Measurements from ENCODE around the gene POLR2L.

The POLR2L gene

DNA sequence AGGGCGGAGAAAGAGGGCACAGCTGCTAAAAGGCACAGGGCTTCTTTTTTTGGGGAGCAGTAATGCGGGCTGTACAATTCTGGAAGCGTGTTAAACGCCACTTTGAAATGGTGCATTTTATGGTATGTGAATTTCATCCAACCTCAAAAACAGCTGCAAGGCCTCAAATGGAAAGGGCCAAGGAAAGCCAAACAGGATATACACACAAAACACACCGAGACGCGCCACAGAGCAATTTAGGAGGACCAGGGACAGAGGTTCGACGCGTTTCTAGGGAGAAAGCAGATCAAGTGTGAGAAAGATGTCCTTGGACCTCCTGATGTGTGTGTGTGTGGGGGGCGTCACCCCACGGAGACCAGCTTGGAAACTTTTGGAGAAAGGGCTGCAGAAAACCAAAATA is 31.4 kb upstream of the POLR2L start:
- TF ChIP-seq, protein P1, sequence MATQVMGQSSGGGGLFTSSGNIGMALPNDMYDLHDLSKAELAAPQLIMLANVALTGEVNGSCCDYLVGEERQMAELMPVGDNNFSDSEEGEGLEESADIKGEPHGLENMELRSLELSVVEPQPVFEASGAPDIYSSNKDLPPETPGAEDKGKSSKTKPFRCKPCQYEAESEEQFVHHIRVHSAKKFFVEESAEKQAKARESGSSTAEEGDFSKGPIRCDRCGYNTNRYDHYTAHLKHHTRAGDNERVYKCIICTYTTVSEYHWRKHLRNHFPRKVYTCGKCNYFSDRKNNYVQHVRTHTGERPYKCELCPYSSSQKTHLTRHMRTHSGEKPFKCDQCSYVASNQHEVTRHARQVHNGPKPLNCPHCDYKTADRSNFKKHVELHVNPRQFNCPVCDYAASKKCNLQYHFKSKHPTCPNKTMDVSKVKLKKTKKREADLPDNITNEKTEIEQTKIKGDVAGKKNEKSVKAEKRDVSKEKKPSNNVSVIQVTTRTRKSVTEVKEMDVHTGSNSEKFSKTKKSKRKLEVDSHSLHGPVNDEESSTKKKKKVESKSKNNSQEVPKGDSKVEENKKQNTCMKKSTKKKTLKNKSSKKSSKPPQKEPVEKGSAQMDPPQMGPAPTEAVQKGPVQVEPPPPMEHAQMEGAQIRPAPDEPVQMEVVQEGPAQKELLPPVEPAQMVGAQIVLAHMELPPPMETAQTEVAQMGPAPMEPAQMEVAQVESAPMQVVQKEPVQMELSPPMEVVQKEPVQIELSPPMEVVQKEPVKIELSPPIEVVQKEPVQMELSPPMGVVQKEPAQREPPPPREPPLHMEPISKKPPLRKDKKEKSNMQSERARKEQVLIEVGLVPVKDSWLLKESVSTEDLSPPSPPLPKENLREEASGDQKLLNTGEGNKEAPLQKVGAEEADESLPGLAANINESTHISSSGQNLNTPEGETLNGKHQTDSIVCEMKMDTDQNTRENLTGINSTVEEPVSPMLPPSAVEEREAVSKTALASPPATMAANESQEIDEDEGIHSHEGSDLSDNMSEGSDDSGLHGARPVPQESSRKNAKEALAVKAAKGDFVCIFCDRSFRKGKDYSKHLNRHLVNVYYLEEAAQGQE (IDR thresholded peaks at IDR 0.05; ENCODE audit: insufficient read depth in 1 of 2, low read depth in 2 of 2, low read length in 2 of 2): no peak
- no peak for TF ChIP-seq FOXP2 (optimal IDR thresholded peaks at IDR 0.05; ENCODE audit: borderline replicate concordance, extremely low read depth, extremely low read length, insufficient read depth)
- TF ChIP-seq TAF1 (IDR thresholded peaks at IDR 0.05; ENCODE audit: borderline replicate concordance, insufficient read depth, low read length): no peak
- TF ChIP-seq SIN3A (IDR thresholded peaks at IDR 0.05; ENCODE audit: borderline replicate concordance, insufficient read depth, low read length): no peak
- no peak for TF ChIP-seq POLR2AphosphoS5 (IDR thresholded peaks at IDR 0.05; ENCODE audit: low read depth, low read length)

DNA sequence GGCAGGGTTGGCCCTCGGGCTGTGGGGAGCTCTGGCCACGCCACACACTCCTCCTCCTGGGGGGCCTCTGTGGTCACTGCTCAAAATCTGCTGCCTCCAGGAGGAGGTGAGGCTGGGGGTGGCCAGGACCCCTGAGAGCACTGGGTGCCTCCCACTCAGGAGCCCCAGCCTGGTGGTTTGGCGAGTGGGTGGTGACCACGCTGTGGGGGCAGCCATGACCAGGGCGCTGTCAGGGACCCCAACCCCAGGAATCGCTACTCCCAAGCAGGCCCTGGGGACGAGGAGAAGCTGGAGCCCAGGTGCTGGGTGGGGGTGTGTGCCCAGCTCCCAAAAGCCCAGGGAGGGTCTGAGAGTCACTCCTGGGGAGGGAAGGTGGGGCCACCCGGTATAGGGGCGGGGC is 30.5 kb upstream of the POLR2L start:
- TF ChIP-seq FOXP2 (optimal IDR thresholded peaks at IDR 0.05; ENCODE audit: borderline replicate concordance, extremely low read depth, extremely low read length, insufficient read depth) (no peak), TAF1 (IDR thresholded peaks at IDR 0.05; ENCODE audit: borderline replicate concordance, insufficient read depth, low read length) (no peak), SIN3A (IDR thresholded peaks at IDR 0.05; ENCODE audit: borderline replicate concordance, insufficient read depth, low read length) (no peak), POLR2AphosphoS5 (IDR thresholded peaks at IDR 0.05; ENCODE audit: low read depth, low read length) (no peak)
- TF ChIP-seq, protein P1 (IDR thresholded peaks at IDR 0.05; ENCODE audit: insufficient read depth in 1 of 2, low read depth in 2 of 2, low read length in 2 of 2): no peak

DNA sequence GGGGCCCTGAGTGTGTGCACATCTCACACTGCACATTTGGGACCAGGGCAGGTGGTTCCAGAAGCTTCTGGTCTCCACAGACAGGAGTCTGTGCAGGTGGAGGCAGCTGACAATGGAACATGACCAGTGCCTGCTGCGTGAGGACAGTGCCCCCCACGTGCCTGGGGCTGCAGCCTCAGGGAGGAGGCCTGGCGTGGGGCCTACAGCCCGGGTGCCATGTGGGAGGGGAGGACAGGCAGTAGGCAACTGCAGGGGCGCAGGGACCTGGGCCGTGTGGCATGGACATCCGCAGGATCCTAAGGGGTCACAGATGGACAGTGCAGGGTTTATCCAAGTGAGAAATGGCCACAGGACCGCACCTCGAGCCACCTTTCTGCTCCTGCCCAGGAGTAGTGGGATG is 29.1 kb upstream of the POLR2L start:
- TF ChIP-seq, protein P1 (IDR thresholded peaks at IDR 0.05; ENCODE audit: insufficient read depth in 1 of 2, low read depth in 2 of 2, low read length in 2 of 2): no peak
- TF ChIP-seq SIN3A (IDR thresholded peaks at IDR 0.05; ENCODE audit: borderline replicate concordance, insufficient read depth, low read length): no peak
- TF ChIP-seq POLR2AphosphoS5 (IDR thresholded peaks at IDR 0.05; ENCODE audit: low read depth, low read length): no peak
- TF ChIP-seq FOXP2 (optimal IDR thresholded peaks at IDR 0.05; ENCODE audit: borderline replicate concordance, extremely low read depth, extremely low read length, insufficient read depth): no peak
- no peak for TF ChIP-seq TAF1 (IDR thresholded peaks at IDR 0.05; ENCODE audit: borderline replicate concordance, insufficient read depth, low read length)

DNA sequence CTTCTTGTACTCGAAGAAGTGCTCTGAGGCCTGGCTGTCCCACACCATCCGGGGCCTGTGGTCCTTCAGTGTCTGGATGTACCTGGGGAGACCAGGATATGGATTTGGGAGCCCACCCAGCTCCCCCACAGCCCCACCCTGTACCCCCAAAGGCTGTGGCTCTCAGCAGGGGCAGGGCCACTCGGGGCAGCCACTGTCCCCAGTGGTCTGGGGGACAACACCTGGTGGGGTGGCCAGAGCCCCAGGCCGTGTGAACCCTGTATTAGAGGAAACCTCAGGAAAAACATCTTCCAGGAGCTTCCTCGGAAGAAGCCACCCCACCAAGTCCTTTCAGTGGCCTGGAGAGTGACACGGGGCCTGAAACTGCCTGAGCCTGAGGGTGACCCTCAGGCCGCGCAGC is 28.1 kb upstream of the POLR2L start:
- TF ChIP-seq FOXP2 (optimal IDR thresholded peaks at IDR 0.05; ENCODE audit: borderline replicate concordance, extremely low read depth, extremely low read length, insufficient read depth) (no peak), TAF1 (IDR thresholded peaks at IDR 0.05; ENCODE audit: borderline replicate concordance, insufficient read depth, low read length) (no peak), SIN3A (IDR thresholded peaks at IDR 0.05; ENCODE audit: borderline replicate concordance, insufficient read depth, low read length) (no peak), POLR2AphosphoS5 (IDR thresholded peaks at IDR 0.05; ENCODE audit: low read depth, low read length) (no peak)
- TF ChIP-seq, protein P1 (IDR thresholded peaks at IDR 0.05; ENCODE audit: insufficient read depth in 1 of 2, low read depth in 2 of 2, low read length in 2 of 2): no peak

DNA sequence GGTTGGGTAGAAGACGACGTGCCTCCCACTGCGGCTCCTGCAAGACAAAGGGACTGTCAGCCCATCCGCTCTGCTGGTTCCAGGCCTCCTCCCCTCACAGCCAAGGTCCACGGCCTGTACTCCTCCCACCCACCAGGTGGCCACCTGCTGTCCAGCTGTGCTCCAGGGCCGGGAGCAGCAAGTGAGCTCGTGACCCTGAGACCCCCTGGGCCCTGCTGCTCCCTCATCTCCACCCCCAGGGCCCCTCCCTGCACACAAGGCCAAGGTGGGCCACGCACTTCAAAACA is 27.7 kb upstream of the POLR2L start:
- no peak for TF ChIP-seq TAF1 (IDR thresholded peaks at IDR 0.05; ENCODE audit: borderline replicate concordance, insufficient read depth, low read length)
- TF ChIP-seq POLR2AphosphoS5 (IDR thresholded peaks at IDR 0.05; ENCODE audit: low read depth, low read length): no peak
- TF ChIP-seq, protein P1 (IDR thresholded peaks at IDR 0.05; ENCODE audit: insufficient read depth in 1 of 2, low read depth in 2 of 2, low read length in 2 of 2): no peak
- no peak for TF ChIP-seq FOXP2 (optimal IDR thresholded peaks at IDR 0.05; ENCODE audit: borderline replicate concordance, extremely low read depth, extremely low read length, insufficient read depth)
- TF ChIP-seq SIN3A (IDR thresholded peaks at IDR 0.05; ENCODE audit: borderline replicate concordance, insufficient read depth, low read length): no peak
